Measurements from ENCODE around the gene CD164L2. TPM values are rescaled to one million over a fixed set of nuclear protein-coding genes. Genes with fewer than 3 reads are reported as not detected.
A peak's percentile ranks its signal among the peaks of the same experiment; 100 is the strongest.

The CD164L2 gene
- total and polyA plus RNA-seq, 2 donors from 2014 or later: 0.63 to 1.1 TPM

GRCh38 chr1:27360159-27361043 is 22.7 kb downstream of the CD164L2 start:
- Histone ChIP-seq H3K36me3 (ENCODE audit: control insufficient read depth in 2 of 3, insufficient read depth in 3 of 3, low read length in 3 of 3) (peaks cover 0 to 20% (median 15%) of the 10 kb centered on the region in 3 donors), H3K27me3 (ENCODE audit: control insufficient read depth, insufficient read depth, low read length) (no peaks in the 10 kb centered on the region), H3K4me3 (ENCODE audit: low read length in 3 of 3) (no peak overlapping the region), H3K27ac (ENCODE audit: low read depth in 2 of 2, low read length in 2 of 2) (no peak overlapping the region), H3K4me1 (ENCODE audit: control insufficient read depth in 2 of 3, insufficient read depth in 2 of 3, low read depth in 1 of 3, low read length in 3 of 3) (peaks cover 0 to 16% (median 6%) of the 10 kb centered on the region in 3 donors), H3K9me3 (ENCODE audit: control insufficient read depth in 2 of 3, insufficient read depth in 1 of 3, low read length in 3 of 3) (no peaks in the 10 kb centered on the region), H3K9ac (ENCODE audit: low read length in 3 of 3) (peak overlapping the region in 1 of 3 donors; percentile 12)
- intact Hi-C loops (cut with DNase I): no loop called here
- FAIRE-seq (no peak), DNase-seq (peak in 3 of 5 donors; percentile 43 to 81 (median 77))
- no peak for TF ChIP-seq CTCF (IDR thresholded peaks at IDR 0.05; ENCODE audit: borderline replicate concordance, extremely low read depth, insufficient read depth)

GRCh38 chr1:27359822-27360158 is 23.3 kb downstream of the CD164L2 start:
- H3K36me3 ChIP-seq (ENCODE audit: control insufficient read depth in 2 of 3, insufficient read depth in 3 of 3, low read length in 3 of 3): peaks cover 0 to 20% (median 15%) of the 10 kb centered on the region in 3 donors
- FAIRE-seq: no peak
- H3K9me3 ChIP-seq (ENCODE audit: control insufficient read depth in 2 of 3, insufficient read depth in 1 of 3, low read length in 3 of 3): no peaks in the 10 kb centered on the region

GRCh38 chr1:27358928-27359313 is 24.2 kb downstream of the CD164L2 start:
- H3K36me3 ChIP-seq (ENCODE audit: control insufficient read depth in 2 of 3, insufficient read depth in 3 of 3, low read length in 3 of 3): peaks cover 0 to 15% (median 15%) of the 10 kb centered on the region in 3 donors
- intact Hi-C loops (cut with DNase I): no loop called here

More at GRCh38 chr1:27359822-27360158, 23.3 kb downstream of the CD164L2 start:
- Histone ChIP-seq H3K9ac (ENCODE audit: low read length in 3 of 3) (peak overlapping the region in 1 of 3 donors; percentile 12), H3K27ac (ENCODE audit: low read depth in 2 of 2, low read length in 2 of 2) (no peak overlapping the region), H3K27me3 (ENCODE audit: control insufficient read depth, insufficient read depth, low read length) (no peaks in the 10 kb centered on the region), H3K4me1 (ENCODE audit: control insufficient read depth in 2 of 3, insufficient read depth in 2 of 3, low read depth in 1 of 3, low read length in 3 of 3) (peaks cover 0 to 11% (median under 1%) of the 10 kb centered on the region in 3 donors), H3K4me3 (ENCODE audit: low read length in 3 of 3) (no peak overlapping the region)
- intact Hi-C loops (cut with DNase I): no loop called here
- DNase-seq: peak in 1 of 5 donors; percentile 55
- TF ChIP-seq CTCF (IDR thresholded peaks at IDR 0.05; ENCODE audit: borderline replicate concordance, extremely low read depth, insufficient read depth): no peak

More at GRCh38 chr1:27358928-27359313, 24.2 kb downstream of the CD164L2 start:
- Histone ChIP-seq H3K9me3 (ENCODE audit: control insufficient read depth in 2 of 3, insufficient read depth in 1 of 3, low read length in 3 of 3) (no peaks in the 10 kb centered on the region), H3K27me3 (ENCODE audit: control insufficient read depth, insufficient read depth, low read length) (no peaks in the 10 kb centered on the region), H3K9ac (ENCODE audit: low read length in 3 of 3) (no peak overlapping the region), H3K4me1 (ENCODE audit: control insufficient read depth in 2 of 3, insufficient read depth in 2 of 3, low read depth in 1 of 3, low read length in 3 of 3) (peaks cover 0 to 6% (median 0%) of the 10 kb centered on the region in 3 donors), H3K27ac (ENCODE audit: low read depth in 2 of 2, low read length in 2 of 2) (no peak overlapping the region), H3K4me3 (ENCODE audit: low read length in 3 of 3) (no peak overlapping the region)
- DNase-seq: no peak
- no peak for TF ChIP-seq CTCF (IDR thresholded peaks at IDR 0.05; ENCODE audit: borderline replicate concordance, extremely low read depth, insufficient read depth)
- no peak for FAIRE-seq
